T-helper 2 cell treated with Interferon-gamma antibody and Interleukin-4, amounts not matched to agents 100 ng/mL and 5 ng/mL, for 36 hours (primary cell): ENCODE measurements around the gene ZBTB7C. TPM values are rescaled to one million over a fixed set of nuclear protein-coding genes. Genes with fewer than 3 reads are reported as not detected.

Experiments
- intact Hi-C: fragments of 100-400 bp; cut with micrococcal nuclease; formaldehyde crosslinking; loops from one replicate; pipeline ENCODE4 v1.15.1; 2023
- total RNA-seq: library from RNA; stranded (reverse); gene quantifications from 2 replicates; pipeline ENCODE4 v1.2.3, GENCODE V29; 2022

ZBTB7C gene
- total RNA-seq, 1 donor from 2014 or later, result 0.11 TPM

DNA sequence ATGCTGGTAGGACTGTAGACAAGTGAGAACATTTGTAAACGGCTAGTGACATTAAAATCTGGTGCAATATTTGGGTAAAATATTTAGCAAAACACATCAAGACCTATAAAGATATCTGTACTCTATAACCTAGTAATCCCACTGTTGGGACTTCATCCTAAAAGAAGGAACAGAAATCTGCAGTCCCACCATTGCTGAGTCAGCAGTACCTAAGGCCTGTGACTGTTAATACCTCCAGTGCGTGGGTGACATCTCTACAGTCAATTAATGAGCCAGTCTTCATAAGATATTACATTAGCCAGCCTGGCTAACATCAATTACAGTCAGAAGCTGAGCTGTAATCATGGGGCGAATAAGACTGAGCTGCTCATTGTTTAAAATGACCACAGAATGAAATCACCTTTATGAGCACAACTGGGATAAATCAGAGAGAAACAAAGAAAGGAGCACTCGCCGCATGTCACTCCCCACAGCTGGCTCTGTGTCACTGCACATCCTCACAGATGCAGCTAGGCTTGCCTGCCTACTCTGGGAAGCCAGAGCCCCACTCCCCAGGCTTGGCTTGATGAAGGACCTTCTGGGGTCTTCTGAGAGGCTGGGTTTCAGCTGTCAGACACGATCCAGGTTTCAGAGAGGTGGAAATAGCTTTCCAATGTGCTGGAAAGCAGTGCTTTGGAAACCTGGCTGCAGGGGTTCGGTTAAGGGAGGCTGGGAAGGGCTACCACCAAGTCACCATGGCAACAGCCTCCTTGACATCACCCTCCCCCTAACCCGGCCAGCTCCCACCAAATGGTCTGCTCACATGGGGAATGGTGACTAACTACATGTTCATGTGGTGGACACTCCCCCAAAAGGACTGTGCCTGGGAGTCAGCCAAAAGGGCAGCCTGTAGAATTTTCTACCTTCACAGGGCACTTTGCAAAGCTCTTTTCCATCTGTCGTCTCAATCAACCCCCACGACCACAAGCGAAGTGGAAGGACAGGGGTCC lies 145.0 kb downstream of the ZBTB7C start:
- intact Hi-C loops, result no loop called here

DNA sequence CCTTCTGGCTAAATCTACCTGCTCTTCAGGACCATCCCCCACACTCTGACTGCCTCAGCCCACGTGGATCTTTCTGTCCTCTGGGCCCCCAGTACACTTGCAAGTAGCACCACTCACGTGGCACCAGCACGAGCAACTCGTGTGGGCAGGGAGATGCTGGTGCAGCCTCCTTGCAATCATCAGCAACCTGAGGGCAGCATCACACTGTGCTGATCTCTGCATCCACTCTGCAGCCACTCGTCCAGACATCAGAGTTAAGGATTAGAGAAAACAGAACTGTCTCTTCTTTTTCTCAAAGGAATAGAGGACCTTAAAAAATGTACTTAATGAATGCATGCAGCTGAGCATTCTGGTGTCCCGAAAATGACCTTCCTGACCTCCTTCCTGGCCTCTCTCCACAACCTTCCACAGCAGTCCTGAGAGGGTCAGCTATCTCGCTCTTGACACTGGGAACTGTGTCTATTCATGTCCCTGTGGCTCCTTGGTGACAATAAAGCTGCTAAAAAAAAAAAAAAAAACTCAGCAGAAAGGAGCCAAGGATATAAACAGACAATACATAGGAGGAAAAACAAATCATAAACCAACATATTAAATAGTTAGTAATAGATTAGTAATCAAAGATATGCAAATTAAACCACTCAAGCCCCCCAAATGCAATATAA lies 145.9 kb downstream of the ZBTB7C start:
- intact Hi-C loops, result no loop called here

DNA sequence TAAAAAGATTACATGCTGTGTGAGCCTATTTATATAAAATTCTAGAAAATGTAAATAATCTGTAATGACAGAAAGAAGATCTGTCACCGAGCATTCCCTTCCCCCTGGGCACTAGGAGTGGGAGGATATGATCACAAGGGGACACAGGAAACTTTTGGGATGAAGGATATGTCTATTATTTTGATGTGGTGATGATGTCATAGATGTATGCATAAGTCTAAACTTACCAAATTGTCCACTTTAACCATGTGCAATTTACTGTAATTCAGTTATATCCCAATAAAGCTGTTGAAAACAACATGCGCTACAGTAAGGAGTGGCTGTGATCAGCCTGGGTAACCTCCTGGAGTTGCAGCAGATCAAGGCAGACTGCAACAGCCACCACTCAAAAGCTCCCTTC lies 148.9 kb downstream of the ZBTB7C start:
- intact Hi-C loops, result no loop called here

DNA sequence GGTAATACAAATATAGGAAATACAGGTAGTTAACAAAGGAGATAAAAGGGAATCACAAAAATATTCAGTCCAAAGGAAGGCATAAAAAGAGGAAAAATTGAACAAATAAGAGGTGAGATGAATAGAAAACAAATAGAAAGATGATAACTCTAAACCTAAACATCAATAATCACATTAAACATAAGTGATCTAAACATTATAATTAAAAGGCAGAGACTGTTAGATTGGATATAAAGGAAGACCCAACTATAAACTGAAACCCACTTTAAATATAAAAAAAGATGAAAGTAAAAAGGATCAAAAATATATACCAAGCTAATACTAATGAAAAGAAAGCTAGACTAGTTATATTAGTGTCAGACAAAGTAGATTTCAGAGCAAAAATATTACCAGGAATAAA lies 152.3 kb downstream of the ZBTB7C start:
- intact Hi-C loops, result no loop called here

DNA sequence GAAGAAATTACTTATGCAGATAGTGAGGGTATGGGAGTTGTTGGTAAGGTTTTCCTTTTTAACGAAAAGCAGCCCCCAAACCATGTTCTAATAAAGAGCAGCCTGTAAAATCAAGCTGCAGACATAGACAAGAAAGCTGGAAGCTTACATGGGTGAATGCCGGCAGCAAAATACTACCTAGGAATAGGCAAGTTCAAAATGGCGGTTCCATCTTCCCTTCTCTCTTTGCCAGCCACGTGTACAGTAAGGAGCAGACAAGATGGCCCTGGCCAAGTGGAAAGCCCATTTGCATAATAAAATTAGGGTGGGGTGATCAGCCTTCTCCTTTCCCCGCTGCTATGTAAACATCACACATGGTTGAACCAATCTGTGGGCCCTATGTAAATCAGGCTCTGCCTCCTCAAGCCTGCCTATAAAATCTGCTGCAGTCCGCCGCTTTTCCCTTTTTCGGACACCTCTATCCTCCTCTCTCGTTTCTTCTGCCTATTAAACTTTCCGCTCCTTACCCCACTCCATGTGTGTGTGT lies 155.0 kb downstream of the ZBTB7C start:
- intact Hi-C loops, result no loop called here

DNA sequence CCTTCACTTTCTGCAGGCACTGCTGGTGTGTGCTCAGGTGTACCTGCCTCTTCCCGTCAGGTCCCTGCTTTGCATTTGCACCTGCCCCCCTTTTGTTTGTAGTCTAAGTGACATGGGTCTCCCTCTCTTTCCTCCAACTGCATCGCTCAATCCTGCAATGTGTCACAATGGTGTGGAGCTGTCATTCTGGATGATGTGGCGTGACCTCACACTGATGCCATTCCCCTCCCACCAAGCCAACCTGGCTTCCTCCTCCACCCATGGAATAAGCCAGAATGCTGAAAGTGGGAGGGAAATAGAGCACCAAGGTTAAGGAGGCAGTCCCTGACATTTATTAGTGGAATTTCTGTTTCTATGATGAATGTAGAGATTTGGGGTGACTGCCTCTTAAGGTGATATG lies 156.7 kb downstream of the ZBTB7C start:
- intact Hi-C loops, result no loop called here

DNA sequence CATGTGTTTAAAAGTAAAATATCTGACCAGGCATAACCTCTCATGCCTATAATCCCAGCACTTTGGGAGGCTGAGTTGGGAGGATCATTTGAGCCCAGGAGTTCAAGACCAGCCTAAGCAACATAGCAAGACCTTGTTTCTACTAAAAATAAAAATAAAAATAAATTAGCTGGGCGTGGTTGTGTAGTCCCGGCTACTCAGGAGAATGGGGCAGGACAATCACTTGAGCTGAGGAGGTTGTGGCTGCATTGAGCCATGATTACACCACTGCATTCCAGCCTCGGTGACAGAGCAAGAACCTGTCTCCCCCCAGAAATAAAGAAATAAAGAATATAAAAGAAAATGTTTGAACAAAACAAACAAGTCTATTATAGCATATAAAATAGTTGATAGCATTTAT lies 158.3 kb downstream of the ZBTB7C start:
- intact Hi-C loops, result no loop called here

DNA sequence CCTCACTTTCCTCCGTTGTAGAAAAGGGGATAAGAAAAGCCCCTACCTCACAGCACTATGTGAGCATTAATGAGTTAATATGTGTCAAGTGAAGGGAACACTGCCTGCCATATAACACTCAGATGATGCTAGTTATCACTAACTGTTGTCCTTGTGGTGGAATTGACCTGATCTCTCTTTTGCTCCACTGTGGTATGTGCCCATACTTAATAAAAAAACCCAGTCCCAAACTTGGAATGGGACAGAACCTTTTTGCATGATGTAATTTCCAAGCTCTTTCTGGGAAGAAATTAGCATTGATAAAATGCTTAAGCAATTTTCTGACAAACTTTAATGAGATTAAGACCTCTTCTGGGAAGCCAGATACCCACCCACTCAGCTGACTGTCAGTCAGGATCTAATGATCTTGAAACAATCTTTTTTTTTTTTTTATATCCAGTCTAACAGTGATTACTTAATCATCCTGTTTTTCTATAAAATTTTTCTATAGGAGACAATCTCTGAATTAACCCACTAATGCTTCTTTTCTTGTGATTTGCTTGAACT lies 158.7 kb downstream of the ZBTB7C start:
- intact Hi-C loops, result no loop called here

DNA sequence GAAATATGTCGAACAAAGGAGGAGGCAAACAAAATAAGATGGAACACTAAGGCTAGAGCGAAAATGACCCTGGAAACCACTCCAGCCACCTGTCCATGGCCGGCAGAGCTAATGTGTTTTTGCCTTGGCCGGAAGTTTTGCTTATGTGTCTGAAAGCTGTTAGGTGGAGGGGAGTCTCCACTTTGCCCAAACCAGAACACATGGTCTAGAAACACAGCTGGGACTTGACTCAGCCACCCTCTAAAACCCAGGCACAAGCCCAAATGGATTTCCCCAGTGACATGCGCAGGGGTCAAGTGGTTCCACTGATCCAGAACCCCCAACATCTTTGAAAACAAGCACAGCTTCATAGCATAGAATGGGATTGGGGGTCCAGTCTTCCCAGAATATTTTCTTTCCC lies 159.3 kb downstream of the ZBTB7C start:
- intact Hi-C loops, result no loop called here

DNA sequence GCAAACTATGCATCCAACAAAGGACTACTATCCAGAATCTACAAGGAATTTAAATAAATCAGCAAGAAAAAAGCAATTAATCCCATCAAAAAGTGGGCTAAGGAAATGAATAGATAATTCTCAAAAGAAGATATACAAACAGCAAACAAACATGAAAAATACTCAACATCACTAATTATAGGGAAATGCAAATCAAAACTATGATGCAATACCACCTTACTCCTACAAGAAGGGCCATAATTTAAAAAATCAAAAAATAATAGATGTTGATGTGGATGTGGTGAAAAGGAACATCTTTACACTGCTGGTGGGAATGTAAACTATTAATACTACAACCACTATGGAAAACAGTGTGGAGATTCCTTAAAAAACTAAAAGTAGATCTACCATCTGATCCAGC lies 164.7 kb downstream of the ZBTB7C start:
- intact Hi-C loops, result no loop called here

DNA sequence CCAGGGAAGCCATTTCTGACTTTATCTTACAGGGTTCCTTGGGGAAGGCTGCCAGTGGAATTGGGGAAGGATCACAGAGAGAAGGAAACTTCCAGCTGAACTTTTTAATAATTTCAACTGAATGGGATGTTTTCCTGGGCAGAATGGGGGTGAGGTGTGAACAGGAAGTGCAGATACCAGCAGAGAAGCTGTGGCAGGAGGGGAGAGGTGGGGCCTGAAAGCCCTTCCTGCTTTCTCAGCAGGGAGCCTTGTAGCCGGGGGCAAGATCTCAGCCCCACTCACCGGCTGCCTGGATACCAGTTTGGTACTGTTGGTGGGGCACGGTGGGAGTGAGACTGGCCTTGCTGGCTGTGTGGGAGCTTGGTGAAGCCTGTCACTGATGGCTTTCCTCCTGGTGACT lies 170.5 kb downstream of the ZBTB7C start:
- intact Hi-C loops, result no loop called here

DNA sequence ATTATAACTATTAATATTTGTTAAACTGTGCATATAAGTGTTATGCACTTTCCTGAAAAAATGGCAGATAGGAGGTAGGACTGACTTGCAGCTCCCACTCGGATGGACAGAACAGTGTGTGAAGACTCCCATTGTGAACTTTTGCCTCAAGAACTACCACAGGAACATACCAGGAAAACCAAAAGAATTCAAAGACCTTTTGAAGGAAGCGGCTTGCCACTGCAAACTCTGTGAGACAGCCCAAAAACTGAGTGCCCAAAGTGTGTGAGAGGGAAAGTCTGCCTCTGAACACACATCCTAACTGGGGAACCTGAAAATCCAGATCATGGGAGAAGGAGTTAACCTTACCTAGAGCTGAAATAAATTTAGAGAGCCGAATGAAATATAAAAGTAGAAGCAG lies 171.0 kb downstream of the ZBTB7C start:
- intact Hi-C loops, result no loop called here

DNA sequence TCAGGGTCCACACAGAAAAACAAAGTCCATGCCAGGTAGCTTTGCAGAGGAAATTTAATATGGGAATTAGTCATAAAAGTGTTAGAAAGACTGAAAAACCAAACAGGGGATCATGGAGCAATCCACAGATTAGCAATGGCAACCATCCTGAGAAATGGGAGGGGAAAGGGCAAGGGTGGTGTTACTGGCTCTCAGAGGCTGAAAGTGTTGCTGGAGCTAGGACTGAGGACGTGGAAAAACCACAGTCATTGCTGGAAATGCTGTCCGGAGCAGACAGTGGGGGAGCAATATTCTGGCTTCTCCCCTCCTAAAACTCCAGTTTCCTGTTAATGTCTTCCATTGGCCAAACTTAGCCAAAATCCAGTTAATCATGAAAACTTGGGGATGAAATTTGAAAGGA lies 172.4 kb downstream of the ZBTB7C start:
- intact Hi-C loops, result no loop called here

DNA sequence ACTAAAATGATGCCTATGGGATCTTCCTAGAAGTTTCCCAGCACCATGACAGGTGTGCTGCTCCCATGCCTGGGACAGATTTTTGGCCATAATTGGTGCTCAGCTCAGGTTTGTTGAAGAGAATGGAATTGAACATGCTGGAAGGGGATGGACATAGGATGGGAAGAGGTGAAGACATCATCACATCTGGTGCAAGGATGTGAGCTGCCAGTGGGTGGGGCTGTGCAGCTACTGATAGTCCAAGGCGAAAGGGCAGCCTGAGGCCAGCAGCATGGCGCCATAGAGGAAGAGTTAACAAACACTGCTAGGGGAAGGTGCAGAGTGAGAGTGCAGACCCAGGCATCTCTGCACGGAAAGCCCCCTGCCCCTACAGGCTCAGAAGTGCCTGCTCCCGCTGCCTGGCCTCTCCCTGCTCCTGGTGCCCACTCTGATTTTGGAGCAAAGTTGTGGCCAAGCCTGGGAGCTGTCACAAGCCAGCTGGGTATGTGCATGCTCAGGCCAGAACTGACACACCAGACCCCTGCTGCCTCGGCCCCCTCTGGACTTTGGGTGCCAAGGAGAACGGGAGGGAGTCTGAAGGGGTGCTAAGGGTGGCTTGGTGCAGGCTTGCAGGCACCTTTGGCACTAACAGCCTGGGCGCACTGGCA lies 178.6 kb downstream of the ZBTB7C start:
- intact Hi-C loops, result loop anchor here (5.0 kb wide), 1 partner anchor 217 kb away; no protein-coding TSS in a partner anchor

DNA sequence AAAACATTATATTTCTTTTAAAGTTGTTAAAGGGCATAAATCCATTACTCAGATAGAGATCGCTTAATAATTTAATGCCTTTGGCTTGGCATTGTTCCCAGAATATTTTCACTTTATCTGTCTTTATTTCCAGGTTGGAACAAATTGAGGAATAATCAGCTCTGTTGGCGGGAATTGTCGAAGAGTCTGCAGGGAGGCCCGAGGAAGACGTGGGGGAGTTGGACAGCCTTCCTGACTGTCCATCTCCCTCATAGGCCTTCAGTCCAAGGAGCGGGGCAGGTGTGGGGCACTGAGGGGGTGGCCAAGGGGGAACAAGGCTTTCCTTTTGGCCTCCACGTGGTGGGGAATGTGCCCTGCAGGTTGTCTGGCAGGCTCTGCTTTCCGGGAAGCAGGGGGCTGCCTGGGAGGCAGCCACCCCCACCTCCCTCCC lies 179.6 kb downstream of the ZBTB7C start:
- intact Hi-C loops, result no loop called here

DNA sequence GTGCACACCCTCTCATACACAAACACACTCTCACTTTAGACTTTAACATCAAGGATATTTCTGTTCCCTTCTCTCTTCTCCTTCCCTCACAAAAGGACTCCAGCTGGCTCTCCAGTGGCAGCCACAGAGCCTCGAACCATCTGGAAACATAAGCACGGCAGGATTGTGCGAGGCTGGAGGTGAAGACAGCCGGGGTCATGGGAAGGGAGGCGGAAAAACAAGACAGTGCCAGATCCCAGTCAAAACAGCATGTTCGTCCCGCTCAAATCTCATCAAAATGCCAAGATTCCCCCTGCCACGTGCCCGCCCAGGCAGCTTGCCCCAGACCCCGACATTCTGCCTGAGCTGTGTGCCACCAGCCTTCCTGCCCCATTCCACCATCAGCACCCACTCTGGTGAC lies 180.3 kb downstream of the ZBTB7C start:
- intact Hi-C loops, result no loop called here

DNA sequence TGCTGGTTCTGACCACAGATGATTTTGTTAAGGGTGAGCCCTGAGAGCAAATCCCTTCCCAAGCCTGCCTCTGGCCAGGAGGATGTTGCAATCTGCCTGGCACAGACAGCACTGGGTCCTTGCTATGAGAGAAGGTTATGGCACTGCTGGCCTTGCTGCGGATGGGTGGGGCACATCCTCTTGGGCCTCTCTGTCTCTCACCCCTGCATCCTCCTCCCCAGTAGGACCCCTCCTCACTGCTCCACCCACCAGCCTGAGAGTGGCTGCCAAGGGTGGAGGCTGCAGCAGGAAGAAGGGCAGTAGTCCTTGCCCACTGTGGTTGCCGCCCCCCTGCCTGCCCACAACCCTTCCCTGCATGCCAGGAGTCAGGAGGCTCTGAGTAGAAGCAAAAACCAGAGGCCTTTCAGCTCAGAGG lies 180.9 kb downstream of the ZBTB7C start:
- intact Hi-C loops, result no loop called here

DNA sequence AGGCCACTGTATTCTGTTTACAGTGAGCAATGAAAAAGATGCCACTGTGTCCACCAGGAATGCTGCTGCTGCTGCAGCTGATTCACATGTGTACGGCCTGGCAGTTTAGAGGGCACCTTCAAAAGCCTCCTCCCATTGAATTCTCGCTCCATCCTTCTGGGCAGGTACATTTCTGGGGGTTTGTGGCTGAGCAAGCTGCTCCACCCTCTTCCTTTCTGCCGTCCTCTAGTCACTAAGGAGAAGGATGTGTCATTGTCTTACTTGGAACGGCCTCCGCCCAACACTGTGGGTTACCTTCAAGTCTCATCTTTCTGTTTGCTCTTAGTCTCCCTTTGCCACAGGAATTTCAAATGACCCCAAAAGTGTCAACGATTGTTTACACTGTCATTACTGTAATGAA lies 182.0 kb downstream of the ZBTB7C start:
- intact Hi-C loops, result no loop called here

DNA sequence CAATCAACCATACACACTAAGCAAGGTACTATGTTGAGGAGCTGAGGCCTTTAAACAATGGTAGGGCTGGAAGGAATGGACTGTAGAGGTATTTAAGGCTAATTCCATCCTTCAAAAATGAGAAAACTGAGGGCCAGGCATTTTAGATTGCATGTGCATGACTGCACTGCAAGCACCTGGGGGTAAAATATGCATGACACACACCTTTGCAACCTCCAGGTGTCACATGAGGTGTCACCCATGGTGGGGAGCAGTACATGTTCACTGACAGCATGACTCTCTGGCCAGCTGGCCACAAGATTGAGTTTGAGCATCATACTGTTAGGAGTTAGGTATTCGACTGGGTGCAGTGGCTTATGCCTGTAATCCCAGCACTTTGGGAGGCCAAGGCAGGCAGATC lies 182.8 kb downstream of the ZBTB7C start:
- intact Hi-C loops, result no loop called here

DNA sequence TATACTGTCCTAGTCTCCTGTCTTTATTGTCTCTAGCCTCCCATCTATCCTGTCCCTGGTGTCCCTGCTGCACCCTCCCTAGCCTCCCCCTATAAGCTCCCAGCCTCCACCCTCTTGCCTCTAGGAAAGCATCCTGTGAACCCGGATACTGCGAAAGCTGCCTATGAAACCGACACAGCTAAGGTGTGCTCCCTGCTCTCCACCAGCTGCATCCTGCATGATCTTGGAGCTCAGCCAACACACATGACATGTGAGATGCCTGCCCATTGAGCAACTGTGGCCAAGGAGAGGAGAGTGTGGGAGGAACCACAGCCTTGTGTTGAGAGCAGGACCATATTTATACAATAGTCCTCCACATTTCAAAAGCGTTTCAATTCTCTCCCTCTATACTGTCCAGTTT lies 187.1 kb downstream of the ZBTB7C start:
- intact Hi-C loops, result no loop called here

DNA sequence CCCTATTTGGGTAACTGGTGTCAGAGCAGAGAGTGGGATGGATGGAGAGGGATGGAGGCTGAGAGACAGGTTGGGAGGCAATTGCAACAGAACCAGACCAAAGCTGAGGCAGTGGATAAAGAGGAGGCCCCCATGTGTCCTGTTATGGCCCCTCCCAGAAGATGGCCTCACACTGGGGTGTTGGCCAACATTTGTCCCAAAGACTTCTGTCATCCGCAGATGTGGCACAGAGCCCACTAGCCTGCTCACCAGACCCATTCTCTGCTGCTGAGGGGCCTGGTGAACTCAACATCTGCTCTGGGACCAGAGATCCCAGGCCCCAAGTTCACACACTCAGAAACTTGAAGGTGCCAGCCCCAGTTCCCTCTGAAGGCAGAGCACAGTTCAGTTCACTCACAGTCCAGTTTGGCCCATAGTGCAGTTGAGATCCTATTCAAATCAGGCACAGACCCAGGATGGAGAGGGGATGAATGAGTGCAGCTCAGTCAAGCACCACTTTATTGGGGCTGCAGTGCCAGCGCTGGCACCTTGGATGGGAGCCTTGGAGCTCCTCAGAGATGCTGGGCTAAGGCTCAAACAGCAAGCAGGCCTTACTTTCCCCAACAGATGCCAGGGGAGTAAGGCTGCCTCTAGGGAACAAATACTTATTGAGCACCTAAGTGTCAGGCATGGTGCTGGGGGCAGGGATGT lies 189.2 kb downstream of the ZBTB7C start:
- intact Hi-C loops, result loop anchor here (10.0 kb wide), 1 partner anchor 55 kb away; no protein-coding TSS in a partner anchor
